ENCODE measurements around the gene KIF6.

- TF ChIP-seq, protein P1, sequence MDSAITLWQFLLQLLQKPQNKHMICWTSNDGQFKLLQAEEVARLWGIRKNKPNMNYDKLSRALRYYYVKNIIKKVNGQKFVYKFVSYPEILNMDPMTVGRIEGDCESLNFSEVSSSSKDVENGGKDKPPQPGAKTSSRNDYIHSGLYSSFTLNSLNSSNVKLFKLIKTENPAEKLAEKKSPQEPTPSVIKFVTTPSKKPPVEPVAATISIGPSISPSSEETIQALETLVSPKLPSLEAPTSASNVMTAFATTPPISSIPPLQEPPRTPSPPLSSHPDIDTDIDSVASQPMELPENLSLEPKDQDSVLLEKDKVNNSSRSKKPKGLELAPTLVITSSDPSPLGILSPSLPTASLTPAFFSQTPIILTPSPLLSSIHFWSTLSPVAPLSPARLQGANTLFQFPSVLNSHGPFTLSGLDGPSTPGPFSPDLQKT (IDR thresholded peaks at IDR 0.05; ENCODE audit: borderline replicate concordance, low read depth, low read length) = no peak
- TF ChIP-seq ZNF138 (tag by site-specific recombination; IDR thresholded peaks at IDR 0.05; ENCODE audit: borderline replicate concordance) = no peak
- TF ChIP-seq CTCF (tag by site-specific recombination; IDR thresholded peaks at IDR 0.05) = no peak
- TF ChIP-seq ZNF19 (tag by site-specific recombination; IDR thresholded peaks at IDR 0.05; ENCODE audit: low read depth) = no peak
- no peak for TF ChIP-seq REST (tag by site-specific recombination; IDR thresholded peaks at IDR 0.05)
- no peak for TF ChIP-seq ZBTB7A (tag by site-specific recombination; IDR thresholded peaks at IDR 0.05; ENCODE audit: low read depth)
- TF ChIP-seq KLF1 (tag by site-specific recombination; IDR thresholded peaks at IDR 0.05) = no peak
- no peak for TF ChIP-seq ZNF175 (tag by site-specific recombination; IDR thresholded peaks at IDR 0.05)
- TF ChIP-seq ZBTB20 (tag by site-specific recombination; IDR thresholded peaks at IDR 0.05) = no peak
- TF ChIP-seq SALL2 (tag by site-specific recombination; IDR thresholded peaks at IDR 0.05; ENCODE audit: borderline replicate concordance) = no peak
- no peak for TF ChIP-seq ZNF324 (tag by site-specific recombination; IDR thresholded peaks at IDR 0.05)
Measured at GRCh38 chr6:39378960-39379425, 346.2 kb downstream of the KIF6 start.
